GM12864 (cell line): ENCODE results near the gene HJV.
A peak's percentile ranks its signal among the peaks of the same experiment; 100 is the strongest.

Experiments used
- DNase-seq: peaks from one replicate; pipeline ENCODE4 v3.0.0-alpha.2; 2011; ENCODE audit warnings: low read depth
- H3K4me3 ChIP-seq: 2 replicates; pipeline ENCODE4 v1.5.1; 2011; ENCODE audit warnings: mild to moderate bottlenecking, low read depth, low read length, control low read depth
- CTCF ChIP-seq: IDR thresholded peaks from 2 replicates; pipeline ENCODE4 v1.5.1; 2011; ENCODE audit warnings: low read depth, mild to moderate bottlenecking, moderate library complexity, low read length, control low read depth, inconsistent platforms; ENCODE audit errors: missing control alignments

The HJV gene

GRCh38 chr1:146039844-146040194 is 18.3 kb upstream of the HJV start:
- no peak for DNase-seq
- TF ChIP-seq CTCF, result no peak
- no peak overlapping the region for H3K4me3 ChIP-seq

GRCh38 chr1:146036965-146037646 is 15.6 kb upstream of the HJV start:
- peak; percentile 66 for DNase-seq
- TF ChIP-seq CTCF, result no peak
- H3K4me3 ChIP-seq, result peak overlapping the region; percentile 75

DNA sequence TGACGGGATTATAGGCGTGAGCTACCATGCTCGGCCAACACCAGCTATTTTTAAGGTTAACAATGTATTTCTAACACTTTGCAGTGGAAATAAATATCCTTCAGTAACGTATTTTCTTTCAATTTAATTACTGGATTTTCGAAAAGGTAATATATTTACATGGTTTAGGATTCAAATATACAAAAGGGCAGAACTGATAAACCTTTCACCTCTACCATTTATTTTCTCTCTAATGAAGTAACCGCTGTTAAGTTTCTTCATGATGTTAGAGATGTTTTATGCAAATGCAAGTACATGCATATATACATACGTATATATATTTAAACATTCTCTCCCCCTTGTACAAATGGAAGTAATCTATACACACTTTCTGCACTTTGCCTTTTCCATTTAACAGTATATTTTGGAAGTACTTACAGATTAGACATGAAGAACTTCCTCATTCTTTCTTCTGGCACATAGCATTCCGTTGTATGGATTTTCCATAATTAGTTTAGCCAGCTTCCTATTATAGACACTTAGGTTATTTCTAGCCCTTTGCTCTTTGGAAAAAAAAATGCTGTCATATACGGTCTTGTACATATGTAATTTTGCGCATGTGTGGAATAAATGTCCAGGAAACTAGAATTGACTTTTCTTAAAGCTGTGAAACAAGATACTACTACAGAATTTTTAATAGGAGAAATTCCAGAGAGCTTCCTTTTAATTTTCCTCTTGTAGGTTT is 14.9 kb upstream of the HJV start:
- no peak for DNase-seq
- peak overlapping the region; percentile 75 for H3K4me3 ChIP-seq
- TF ChIP-seq CTCF, result no peak

- H3K4me3 ChIP-seq, result peak overlapping the region; percentile 44
Observed at GRCh38 chr1:146035048-146035423, 13.5 kb upstream of the HJV start.

GRCh38 chr1:146032631-146033219 is 11.2 kb upstream of the HJV start:
- no peak overlapping the region for H3K4me3 ChIP-seq
- no peak for DNase-seq
- TF ChIP-seq CTCF, result peak; percentile 56

More at GRCh38 chr1:146035048-146035423, 13.5 kb upstream of the HJV start:
- TF ChIP-seq CTCF, result no peak
- no peak for DNase-seq

DNA sequence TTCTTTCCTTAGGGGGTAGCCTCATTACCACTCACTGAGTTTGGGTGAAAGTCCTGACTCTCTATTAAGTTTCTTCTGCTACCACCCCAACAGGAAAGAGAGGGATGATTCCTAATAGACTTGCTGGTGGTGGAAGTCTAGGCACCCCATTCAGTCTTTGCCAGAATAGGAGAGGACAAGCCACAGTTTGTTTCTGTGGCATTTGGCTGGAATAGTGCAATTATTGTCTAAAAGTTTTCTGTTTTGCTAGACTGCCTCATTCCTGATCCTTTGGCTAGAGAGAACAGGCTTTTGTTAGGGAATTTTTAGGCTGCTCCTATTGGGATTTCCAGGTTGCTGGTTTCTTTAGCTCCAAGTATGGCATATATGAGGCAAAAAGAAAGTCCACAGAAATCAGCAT is 9.9 kb upstream of the HJV start:
- no peak for DNase-seq
- no peak for TF ChIP-seq CTCF
- no peak overlapping the region for H3K4me3 ChIP-seq
